Body of pancreas (tissue), 4 donors: Measurements from ENCODE around the gene HORMAD1.

Experiments
- POLR2A ChIP-seq, 3 donors: fragments of 450-650 bp; IDR thresholded peaks; one replicate each; pipeline ENCODE4 v1.6.1; 2016; ENCODE audit warnings: antibody characterized with exemption in 3 of 3, mild to moderate bottlenecking in 2 of 3
- TF ChIP-seq, protein P1 (sequence below), 7 experiments: fragments of 450-650 bp in 4 of 7; fragments of 200-600 bp in 3 of 7; sonication (generic) in 3 of 7; IDR thresholded peaks; one replicate each; pipeline ENCODE4 v1.5.1; 2016 to 2019; ENCODE audit warnings: antibody characterized with exemption in 7 of 7

DNA sequence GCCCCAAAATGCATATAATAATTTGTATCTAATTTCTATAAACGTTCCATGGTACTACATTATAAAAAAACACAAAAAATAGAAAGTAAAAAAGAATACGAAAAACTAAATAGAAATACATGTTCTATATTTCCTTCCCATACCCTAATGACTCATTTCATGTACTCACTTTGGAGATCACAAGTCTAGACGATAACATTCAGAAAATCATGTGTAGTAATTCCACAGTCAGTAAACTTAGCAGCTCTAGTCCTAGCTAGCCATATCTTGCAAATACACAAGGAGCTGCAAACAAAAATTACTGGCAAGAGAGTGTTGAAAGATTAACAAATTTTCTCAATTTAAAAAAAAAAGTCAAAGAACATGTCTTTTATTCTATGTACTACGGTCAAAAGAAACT, 25.1 kb downstream of the HORMAD1 start:
- TF ChIP-seq POLR2A (IDR thresholded peaks at IDR 0.05), result no peak
- TF ChIP-seq, protein P1, sequence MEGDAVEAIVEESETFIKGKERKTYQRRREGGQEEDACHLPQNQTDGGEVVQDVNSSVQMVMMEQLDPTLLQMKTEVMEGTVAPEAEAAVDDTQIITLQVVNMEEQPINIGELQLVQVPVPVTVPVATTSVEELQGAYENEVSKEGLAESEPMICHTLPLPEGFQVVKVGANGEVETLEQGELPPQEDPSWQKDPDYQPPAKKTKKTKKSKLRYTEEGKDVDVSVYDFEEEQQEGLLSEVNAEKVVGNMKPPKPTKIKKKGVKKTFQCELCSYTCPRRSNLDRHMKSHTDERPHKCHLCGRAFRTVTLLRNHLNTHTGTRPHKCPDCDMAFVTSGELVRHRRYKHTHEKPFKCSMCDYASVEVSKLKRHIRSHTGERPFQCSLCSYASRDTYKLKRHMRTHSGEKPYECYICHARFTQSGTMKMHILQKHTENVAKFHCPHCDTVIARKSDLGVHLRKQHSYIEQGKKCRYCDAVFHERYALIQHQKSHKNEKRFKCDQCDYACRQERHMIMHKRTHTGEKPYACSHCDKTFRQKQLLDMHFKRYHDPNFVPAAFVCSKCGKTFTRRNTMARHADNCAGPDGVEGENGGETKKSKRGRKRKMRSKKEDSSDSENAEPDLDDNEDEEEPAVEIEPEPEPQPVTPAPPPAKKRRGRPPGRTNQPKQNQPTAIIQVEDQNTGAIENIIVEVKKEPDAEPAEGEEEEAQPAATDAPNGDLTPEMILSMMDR (IDR thresholded peaks at IDR 0.05), result no peak
